Mucosa of descending colon (tissue), 3 donors: Measurements from ENCODE around the gene DDAH2. TPM values are rescaled to one million over a fixed set of nuclear protein-coding genes. Genes with fewer than 3 reads are reported as not detected.

Source experiments
- ATAC-seq: fragments of 200-7000 bp; cut with Tn5 transposase; one replicate; pipeline ENCODE4 v1.9.1; 2020; ENCODE audit warnings: mild to moderate bottlenecking, moderate library complexity
- DNase-seq, 3 donors: peaks; one replicate each; pipeline ENCODE4 v3.0.0-alpha.2; 2020
- H3K36me3 ChIP-seq: fragments of 200-600 bp; one replicate; pipeline ENCODE4 v1.8.0; 2021; ENCODE audit warnings: low read depth, mild to moderate bottlenecking
- H3K4me1 ChIP-seq: fragments of 200-600 bp; one replicate; pipeline ENCODE4 v1.8.0; 2021; ENCODE audit warnings: low read depth, mild to moderate bottlenecking
- H3K4me3 ChIP-seq: fragments of 200-600 bp; one replicate; pipeline ENCODE4 v1.8.0; 2021; ENCODE audit warnings: mild to moderate bottlenecking
- H3K9me3 ChIP-seq: fragments of 200-600 bp; one replicate; pipeline ENCODE4 v1.8.0; 2021; ENCODE audit warnings: mild to moderate bottlenecking
- intact Hi-C, 2 donors: fragments of 100-400 bp; cut with DNase I in 1 of 2; cut with micrococcal nuclease in 1 of 2; formaldehyde crosslinking; loops; one replicate each; pipeline versions ENCODE4 v1.11.0 to v1.11.1; 2022; cut with DNase I, micrococcal nuclease
- total RNA-seq, 3 donors: library from RNA; stranded (reverse); fragmentation: NEBNext Ultra II Directional in 2 of 3; extraction: Animal tissue kit (Norgen Biotek cat#: 25700) in 2 of 3; gene quantifications; one replicate each; pipeline versions ENCODE4 v1.2.1 to v1.2.4, GENCODE V29; 2021 to 2023
- TF ChIP-seq, protein P1 (sequence below): fragments of 200-600 bp; IDR thresholded peaks from one replicate; pipeline ENCODE4 v1.8.0; 2022; ENCODE audit warnings: antibody characterized with exemption, mild to moderate bottlenecking
- donor health status: DM: no; HTN: no; CAD: no; lungs with moderate emphysema.
- donor health status: DM: no; HTN: no; CAD: no.
- donor health status: DM: no; HTN: yes; CAD: no.

Gene DDAH2
- total RNA-seq, 3 donors from 2014 or later: 56.1 to 152 (median 99.5) TPM

DNA sequence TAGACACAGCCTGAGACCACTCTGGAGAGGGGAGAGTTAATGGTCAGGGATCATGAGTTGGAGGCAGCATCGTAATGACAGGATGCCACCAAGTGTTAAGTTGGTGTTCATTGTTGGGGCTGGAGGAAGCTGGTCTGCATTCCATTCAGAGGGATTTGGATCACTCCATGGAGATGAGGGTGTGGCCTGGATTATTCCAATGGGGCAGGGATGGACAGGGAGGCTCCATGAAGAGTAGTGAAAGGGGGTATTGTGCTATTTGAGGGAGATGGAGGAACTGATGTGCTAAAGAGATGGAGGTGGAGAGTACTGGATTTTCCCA, 34.5 kb upstream of the DDAH2 start:
- TF ChIP-seq, protein P1, sequence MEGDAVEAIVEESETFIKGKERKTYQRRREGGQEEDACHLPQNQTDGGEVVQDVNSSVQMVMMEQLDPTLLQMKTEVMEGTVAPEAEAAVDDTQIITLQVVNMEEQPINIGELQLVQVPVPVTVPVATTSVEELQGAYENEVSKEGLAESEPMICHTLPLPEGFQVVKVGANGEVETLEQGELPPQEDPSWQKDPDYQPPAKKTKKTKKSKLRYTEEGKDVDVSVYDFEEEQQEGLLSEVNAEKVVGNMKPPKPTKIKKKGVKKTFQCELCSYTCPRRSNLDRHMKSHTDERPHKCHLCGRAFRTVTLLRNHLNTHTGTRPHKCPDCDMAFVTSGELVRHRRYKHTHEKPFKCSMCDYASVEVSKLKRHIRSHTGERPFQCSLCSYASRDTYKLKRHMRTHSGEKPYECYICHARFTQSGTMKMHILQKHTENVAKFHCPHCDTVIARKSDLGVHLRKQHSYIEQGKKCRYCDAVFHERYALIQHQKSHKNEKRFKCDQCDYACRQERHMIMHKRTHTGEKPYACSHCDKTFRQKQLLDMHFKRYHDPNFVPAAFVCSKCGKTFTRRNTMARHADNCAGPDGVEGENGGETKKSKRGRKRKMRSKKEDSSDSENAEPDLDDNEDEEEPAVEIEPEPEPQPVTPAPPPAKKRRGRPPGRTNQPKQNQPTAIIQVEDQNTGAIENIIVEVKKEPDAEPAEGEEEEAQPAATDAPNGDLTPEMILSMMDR: no peak
- DNase-seq (no peak), ATAC-seq (peak; percentile 40)
- H3K4me1 ChIP-seq: no peaks in the 10 kb centered on the region
- H3K36me3 ChIP-seq: no peaks in the 10 kb centered on the region
- no peak overlapping the region for H3K4me3 ChIP-seq
- H3K9me3 ChIP-seq: no peaks in the 10 kb centered on the region
- intact Hi-C loops: no loop called here

DNA sequence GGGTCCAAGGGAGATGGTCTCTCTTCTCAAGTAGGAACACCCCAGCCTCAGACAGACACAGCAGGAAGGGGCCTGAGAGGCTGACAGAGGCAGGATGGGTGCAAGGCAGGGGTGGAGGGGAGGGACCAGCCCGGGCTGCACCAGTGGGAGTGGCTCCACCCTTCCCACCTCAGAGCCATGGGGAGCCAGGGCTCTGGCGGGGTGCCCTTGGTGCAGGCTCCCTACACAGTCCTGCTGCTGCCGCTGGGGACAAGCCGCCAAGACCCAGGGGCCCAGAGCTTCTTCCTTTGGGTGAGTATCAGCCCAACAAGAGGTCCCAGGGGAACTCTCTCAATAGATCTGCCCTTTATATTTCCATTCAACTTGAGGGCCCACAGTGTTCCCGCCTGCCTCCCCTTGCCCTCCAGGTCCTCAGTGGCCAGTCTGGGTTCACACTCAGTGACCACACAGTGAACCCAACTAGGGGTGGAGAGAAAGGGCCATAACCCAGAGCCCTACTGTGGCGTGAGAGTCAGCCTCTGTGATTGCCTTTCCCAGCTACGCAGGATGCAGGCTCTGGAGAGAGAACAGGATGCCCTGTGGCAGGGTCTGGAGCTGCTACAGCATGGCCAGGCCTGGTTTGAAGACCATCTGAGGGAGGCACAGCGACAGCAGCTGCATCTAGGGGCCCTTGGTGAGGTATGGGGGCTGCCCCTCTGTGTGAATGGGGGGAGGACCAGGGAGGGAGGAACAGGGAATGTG, 33.9 kb upstream of the DDAH2 start:
- TF ChIP-seq, protein P1: no peak
- Histone ChIP-seq H3K4me1 (no peaks in the 10 kb centered on the region), H3K4me3 (no peak overlapping the region), H3K36me3 (no peaks in the 10 kb centered on the region), H3K9me3 (no peaks in the 10 kb centered on the region)
- DNase-seq (no peak), ATAC-seq (no peak)
- intact Hi-C loops: no loop called here

DNA sequence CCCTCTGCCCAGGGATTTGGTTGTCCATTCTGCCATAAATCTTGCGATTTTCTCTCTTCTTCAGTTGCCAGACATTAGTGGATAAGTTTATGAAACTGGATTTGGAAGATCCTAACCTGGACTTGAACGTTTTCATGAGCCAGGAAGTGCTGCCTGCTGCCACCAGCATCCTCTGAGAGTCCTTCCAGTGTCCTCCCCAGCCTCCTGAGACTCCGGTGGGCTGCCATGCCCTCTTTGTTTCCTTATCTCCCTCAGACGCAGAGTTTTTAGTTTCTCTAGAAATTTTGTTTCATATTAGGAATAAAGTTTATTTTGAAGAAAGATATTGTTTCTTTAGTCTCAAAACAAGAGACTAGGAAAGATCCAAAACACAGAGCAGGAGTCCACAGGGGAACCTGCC, 33.3 kb upstream of the DDAH2 start, which contains the start of gene SAPCD1:
Gene SAPCD1 (plus strand): TSS at position 301 of the 400 bp plus-strand sequence. CDS start 399 bp downstream, outside the sequence.
- Histone ChIP-seq H3K36me3 (no peaks in the 10 kb centered on the region), H3K4me3 (no peak within 1 kb of the TSS), H3K9me3 (no peaks in the 10 kb centered on the region), H3K4me1 (no peaks in the 10 kb centered on the region)
- intact Hi-C loops: no loop called here
- TF ChIP-seq, protein P1: no peak
- DNase-seq (no peak), ATAC-seq (no peak)

DNA sequence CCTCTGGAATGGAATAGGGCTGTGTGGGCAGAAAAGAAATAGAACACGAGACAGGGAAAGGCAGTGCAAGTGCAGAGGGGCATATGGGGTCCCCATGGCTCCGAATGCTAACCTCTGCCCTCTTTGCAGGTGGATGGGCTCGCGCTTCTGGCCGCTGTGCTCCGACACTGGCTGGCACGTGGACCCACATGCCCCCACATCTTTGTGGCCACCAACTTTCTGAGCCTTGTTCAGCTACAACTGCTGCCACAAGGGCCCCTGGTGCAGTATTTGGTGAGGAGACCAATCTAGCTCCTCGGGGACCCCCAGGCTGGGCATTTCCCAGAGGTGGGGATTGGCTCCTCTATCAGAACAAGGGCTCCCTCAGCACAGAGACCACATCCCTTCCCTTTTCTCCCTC, 32.2 kb upstream of the DDAH2 start:
- Histone ChIP-seq H3K36me3 (no peaks in the 10 kb centered on the region), H3K4me1 (no peaks in the 10 kb centered on the region), H3K4me3 (no peak overlapping the region), H3K9me3 (no peaks in the 10 kb centered on the region)
- DNase-seq (no peak), ATAC-seq (no peak)
- intact Hi-C loops: no loop called here
- TF ChIP-seq, protein P1: no peak

DNA sequence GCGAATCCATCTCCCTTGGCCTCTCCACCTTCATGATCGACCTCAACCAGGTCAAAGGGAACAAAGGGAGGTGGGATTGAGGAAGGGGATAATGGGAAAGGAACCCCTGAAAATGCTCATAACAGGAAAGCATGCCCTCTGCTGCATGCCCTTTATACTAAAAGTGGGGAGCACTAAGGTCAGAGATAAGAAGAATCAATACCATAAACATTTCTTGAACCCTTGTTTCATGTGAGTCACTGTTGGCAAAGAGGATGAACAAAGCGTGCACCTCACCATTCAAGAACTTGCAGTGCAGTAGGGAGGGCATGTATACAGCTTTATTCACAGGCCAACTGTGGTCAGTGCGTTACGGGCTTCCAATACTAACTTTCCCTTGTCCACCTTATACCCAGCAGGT, 31.7 kb upstream of the DDAH2 start:
- no peak for DNase-seq
- no peak for ATAC-seq
- H3K4me1 ChIP-seq: no peaks in the 10 kb centered on the region

More for the DNA sequence above, 31.7 kb upstream of the DDAH2 start:
- intact Hi-C loops: no loop called here
- TF ChIP-seq, protein P1: no peak
- Histone ChIP-seq H3K9me3 (no peaks in the 10 kb centered on the region), H3K4me3 (no peak overlapping the region), H3K36me3 (no peaks in the 10 kb centered on the region)
